Panc1 (cell line): ENCODE results near the gene CCNQ. TPM values are rescaled to one million over a fixed set of nuclear protein-coding genes. Genes with fewer than 3 reads are reported as not detected.

Experiments
- ATAC-seq: fragments of 200-7000 bp; cut with Tn5 transposase; 2 replicates; pipeline ENCODE4 v1.9.1; 2020; ENCODE audit warnings: mild to moderate bottlenecking, moderate library complexity
- BruUV-seq: library from RNA; stranded (reverse); fragments of 400-500 nt; replicated peaks from 2 replicates; lab custom pipeline; 2021; lab: Mats Ljungman, UMichigan
- CTCF ChIA-PET: fragments of 300-600 bp; sonication (Branson Sonifier 250); formaldehyde crosslinking; loops from one replicate; lab custom pipeline; 2022; ENCODE audit warnings: antibody characterized with exemption; lab: Charles Lee
- POLR2A ChIA-PET: fragments of 300-600 bp; sonication (Branson Sonifier 250); formaldehyde crosslinking; loops from one replicate; lab custom pipeline; 2022; ENCODE audit warnings: antibody characterized with exemption; lab: Charles Lee
- DNase-seq: peaks from one replicate; pipeline ENCODE4 v3.0.0-alpha.2; 2010; ENCODE audit warnings: low read depth, low spot score
- H3K27ac ChIP-seq: 2 replicates; pipeline ENCODE4 v1.5.1; 2011; ENCODE audit warnings: mild to moderate bottlenecking, low read length, inconsistent platforms
- H3K27me3 ChIP-seq: fragments of 200-500 bp; sonication (Bioruptor generic); 2 replicates; pipeline ENCODE4 v1.6.0; 2014; ENCODE audit warnings: low read length, inconsistent platforms; ENCODE audit not compliant: control insufficient read depth, insufficient read depth
- H3K36me3 ChIP-seq: fragments of 200-500 bp; sonication (Bioruptor generic); 2 replicates; pipeline ENCODE4 v1.5.1; 2014; ENCODE audit warnings: inconsistent platforms, mild to moderate bottlenecking, low read length, moderate library complexity; ENCODE audit not compliant: control insufficient read depth, insufficient read depth
- H3K4me1 ChIP-seq: 2 replicates; pipeline ENCODE4 v1.5.1; 2011; ENCODE audit warnings: inconsistent platforms, mild to moderate bottlenecking, low read length, moderate library complexity; ENCODE audit not compliant: control insufficient read depth, insufficient read depth
- H3K4me3 ChIP-seq, 2 experiments: 2 replicates each; pipeline ENCODE4 v1.5.1; 2011 to 2012; ENCODE audit warnings: low read depth in 2 of 2, low read length in 2 of 2, mild to moderate bottlenecking in 2 of 2, inconsistent platforms in 1 of 2, moderate library complexity in 1 of 2
- H3K9me3 ChIP-seq: fragments of 200-500 bp; sonication (Bioruptor generic); 2 replicates; pipeline ENCODE4 v1.5.1; 2014; ENCODE audit warnings: low read depth, mild to moderate bottlenecking, inconsistent platforms, low read length, moderate library complexity; ENCODE audit not compliant: control insufficient read depth, insufficient read depth
- CTCF ChIP-seq: fragments of 450-650 bp; IDR thresholded peaks from 2 replicates; pipeline ENCODE4 v1.5.1; 2017; ENCODE audit warnings: mild to moderate bottlenecking
- POLR2AphosphoS5 ChIP-seq: IDR thresholded peaks from 2 replicates; pipeline ENCODE4 v1.6.1; 2012; ENCODE audit warnings: mild to moderate bottlenecking, low read depth, low read length, moderate library complexity
- REST ChIP-seq, 2 experiments: IDR thresholded peaks; 2 replicates each; pipeline ENCODE4 v1.6.1; 2011 to 2012; ENCODE audit warnings: low read depth in 2 of 2, control low read depth in 1 of 2, low read length in 1 of 2, mild to moderate bottlenecking in 1 of 2, moderate library complexity in 1 of 2; ENCODE audit not compliant: insufficient read depth in 1 of 2
- SIN3A ChIP-seq: IDR thresholded peaks from 2 replicates; pipeline ENCODE4 v1.6.1; 2012; ENCODE audit warnings: low read depth, mild to moderate bottlenecking, low read length, moderate library complexity, borderline replicate concordance; ENCODE audit not compliant: insufficient read depth
- TCF7L2 ChIP-seq: IDR thresholded peaks from 2 replicates; pipeline ENCODE4 v1.6.1; 2011; ENCODE audit warnings: mild to moderate bottlenecking, low read depth, low read length, inconsistent platforms
- in situ Hi-C: cut with HindIII; loops from 2 replicates; pipeline ENCODE4 v1.10.0; 2016; ENCODE audit warnings: low sequenced_read_pairs, low pct_unique_long_range_greater_than_20kb
- intact Hi-C: fragments of 100-400 bp; cut with micrococcal nuclease; formaldehyde crosslinking; loops from one replicate; pipeline ENCODE4 v1.10.0; 2022; ENCODE audit not compliant: unreplicated experiment
- total RNA-seq: library from RNA; stranded (reverse); gene quantifications from one replicate; pipeline ENCODE4 v1.2.1, GENCODE V29; 2021; ENCODE audit not compliant: unreplicated experiment

The CCNQ gene
- total RNA-seq, 1 experiment from 2014 or later = 42.1 TPM

DNA sequence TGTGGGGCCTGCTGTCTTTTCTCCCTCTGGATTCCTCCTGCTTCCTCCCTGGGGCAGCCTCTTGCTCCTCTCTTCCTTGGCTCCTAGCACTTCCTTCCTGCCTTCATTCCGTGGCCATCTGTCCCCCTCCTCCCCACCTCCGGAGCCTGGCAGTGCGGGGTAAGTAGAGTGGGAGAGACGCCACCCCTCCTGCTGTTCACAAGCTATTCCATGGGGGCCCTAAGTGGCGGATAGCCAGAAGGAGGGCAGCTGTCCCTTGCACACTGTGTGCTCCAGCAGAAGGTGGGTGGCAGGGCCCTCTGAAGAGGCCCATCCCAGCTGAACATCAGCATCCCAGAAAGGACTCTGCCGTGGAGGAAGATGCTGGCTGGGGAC, 27.4 kb downstream of the CCNQ start:
- Histone ChIP-seq H3K27me3 (no peaks in the 10 kb centered on the region), H3K9me3 (no peaks in the 10 kb centered on the region), H3K4me3 (no peak overlapping the region), H3K27ac (no peak overlapping the region), H3K4me1 (no peaks in the 10 kb centered on the region), H3K36me3 (no peaks in the 10 kb centered on the region)
- ATAC-seq (no peak), DNase-seq (no peak)
- ChIA-PET CTCF (no interaction called here), POLR2A (no interaction called here)
- no TSS peak for BruUV-seq
- TF ChIP-seq REST (IDR thresholded peaks at IDR 0.05; ENCODE audit: insufficient read depth in 1 of 2, low read depth in 2 of 2, low read length in 1 of 2) (no peak), SIN3A (no peak), TCF7L2 (no peak), CTCF (no peak), POLR2AphosphoS5 (no peak)
- intact Hi-C loops = no loop called here
- in situ Hi-C loops = no loop called here

DNA sequence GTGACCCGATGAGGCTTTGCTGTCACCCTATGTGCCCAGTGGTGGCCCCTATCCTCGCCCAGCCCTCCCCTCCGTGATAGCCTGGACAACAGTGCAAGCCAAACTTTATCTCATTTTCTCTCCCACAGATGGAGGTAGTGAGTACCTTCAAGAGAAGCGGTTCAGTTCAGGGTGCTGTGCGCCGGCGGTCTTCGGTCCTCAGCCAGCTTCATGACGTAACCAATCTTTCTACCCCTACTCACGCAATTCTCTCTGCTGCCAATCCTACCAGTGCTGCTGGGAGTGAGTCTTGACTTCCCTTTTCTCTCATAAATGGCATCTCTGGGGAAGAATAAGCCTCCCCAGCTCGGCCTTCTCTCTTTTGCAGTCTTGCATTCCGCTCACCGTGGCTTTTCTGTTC, 29.5 kb downstream of the CCNQ start:
- Histone ChIP-seq H3K4me1 (no peaks in the 10 kb centered on the region), H3K27me3 (no peaks in the 10 kb centered on the region), H3K4me3 (no peak overlapping the region), H3K36me3 (no peaks in the 10 kb centered on the region), H3K27ac (no peak overlapping the region), H3K9me3 (no peaks in the 10 kb centered on the region)
- POLR2A ChIA-PET = no interaction called here
- no peak for TF ChIP-seq REST (IDR thresholded peaks at IDR 0.05; ENCODE audit: insufficient read depth in 1 of 2, low read depth in 2 of 2, low read length in 1 of 2)
- TF ChIP-seq CTCF = no peak
- no peak for TF ChIP-seq TCF7L2
- TF ChIP-seq SIN3A = no peak
- TF ChIP-seq POLR2AphosphoS5 = no peak
- in situ Hi-C loops = no loop called here
- DNase-seq (no peak), ATAC-seq (no peak)
- intact Hi-C loops = no loop called here
- no TSS peak for BruUV-seq
- CTCF ChIA-PET = interaction anchor here (1.2 kb wide), 1 partner anchor 9 kb away, joined by 4 read pairs; no protein-coding TSS in a partner anchor
